OCI-LY3 (cell line): Measurements from ENCODE around the gene FNDC10.

Source experiments
- H2AFZ ChIP-seq: fragments of 200-600, 300-600 bp; shearing (Covaris generic); 2 replicates; pipeline ENCODE4 v1.6.0; 2014; ENCODE audit warnings: antibody characterized with exemption, low read depth, low read length
- H3K27ac ChIP-seq: fragments of 200-600, 300-600 bp; sonication (generic); 2 replicates; pipeline ENCODE4 v1.5.1; 2014; ENCODE audit warnings: mild to moderate bottlenecking, low read length, moderate library complexity, mixed read lengths
- H3K27me3 ChIP-seq: fragments of 200-600, 300-600 bp; sonication (generic); 2 replicates; pipeline ENCODE4 v1.6.1; 2014; ENCODE audit warnings: low read depth, low read length, mixed read lengths
- H3K36me3 ChIP-seq: fragments of 200-600, 300-600 bp; sonication (generic); replicated peaks from 2 replicates; pipeline ENCODE3; 2014; ENCODE audit warnings: low read depth, low read length, mixed read lengths
- H3K4me1 ChIP-seq: fragments of 300-600, 200-600 bp; sonication (generic); 2 replicates; pipeline ENCODE4 v1.6.1; 2014; ENCODE audit warnings: low read length, mixed read lengths
- H3K4me2 ChIP-seq: fragments of 200-600, 300-600 bp; sonication (generic); 2 replicates; pipeline ENCODE4 v1.6.1; 2014; ENCODE audit warnings: low read length, mixed read lengths
- H3K4me3 ChIP-seq: fragments of 300-600, 200-600 bp; sonication (generic); 2 replicates; pipeline ENCODE4 v1.5.1; 2014; ENCODE audit warnings: antibody characterized with exemption, mild to moderate bottlenecking, low read length, moderate library complexity
- H3K79me2 ChIP-seq: fragments of 300-600, 200-600 bp; shearing (Covaris generic); 2 replicates; pipeline ENCODE4 v1.6.1; 2014; ENCODE audit warnings: mild to moderate bottlenecking, low read length, mixed read lengths
- H3K9ac ChIP-seq: fragments of 300-600, 200-600 bp; shearing (Covaris generic); 2 replicates; pipeline ENCODE4 v1.6.0; 2014; ENCODE audit warnings: mild to moderate bottlenecking, low read length, moderate library complexity
- H3K9me3 ChIP-seq: fragments of 200-600, 300-600 bp; shearing (Covaris generic); 2 replicates; pipeline ENCODE4 v1.6.1; 2014; ENCODE audit warnings: low read length, mixed read lengths; ENCODE audit not compliant: insufficient read depth
- H4K20me1 ChIP-seq: fragments of 200-600, 300-600 bp; sonication (generic); 2 replicates; pipeline ENCODE4 v1.6.1; 2016; ENCODE audit warnings: low read length, mixed read lengths; ENCODE audit not compliant: insufficient read depth
- EZH2phosphoT487 ChIP-seq: fragments of 200-600 bp; shearing (Covaris generic); IDR thresholded peaks from 2 replicates; pipeline ENCODE4 v1.6.1; 2018; ENCODE audit warnings: antibody characterized with exemption, mixed run types, low read depth
- TF ChIP-seq, protein P1 (sequence below): fragments of 200-600, 300-600 bp; sonication (generic); IDR thresholded peaks from 2 replicates; pipeline ENCODE4 v1.5.1; 2014; ENCODE audit warnings: antibody characterized with exemption, low read length, low read depth

The FNDC10 gene

DNA sequence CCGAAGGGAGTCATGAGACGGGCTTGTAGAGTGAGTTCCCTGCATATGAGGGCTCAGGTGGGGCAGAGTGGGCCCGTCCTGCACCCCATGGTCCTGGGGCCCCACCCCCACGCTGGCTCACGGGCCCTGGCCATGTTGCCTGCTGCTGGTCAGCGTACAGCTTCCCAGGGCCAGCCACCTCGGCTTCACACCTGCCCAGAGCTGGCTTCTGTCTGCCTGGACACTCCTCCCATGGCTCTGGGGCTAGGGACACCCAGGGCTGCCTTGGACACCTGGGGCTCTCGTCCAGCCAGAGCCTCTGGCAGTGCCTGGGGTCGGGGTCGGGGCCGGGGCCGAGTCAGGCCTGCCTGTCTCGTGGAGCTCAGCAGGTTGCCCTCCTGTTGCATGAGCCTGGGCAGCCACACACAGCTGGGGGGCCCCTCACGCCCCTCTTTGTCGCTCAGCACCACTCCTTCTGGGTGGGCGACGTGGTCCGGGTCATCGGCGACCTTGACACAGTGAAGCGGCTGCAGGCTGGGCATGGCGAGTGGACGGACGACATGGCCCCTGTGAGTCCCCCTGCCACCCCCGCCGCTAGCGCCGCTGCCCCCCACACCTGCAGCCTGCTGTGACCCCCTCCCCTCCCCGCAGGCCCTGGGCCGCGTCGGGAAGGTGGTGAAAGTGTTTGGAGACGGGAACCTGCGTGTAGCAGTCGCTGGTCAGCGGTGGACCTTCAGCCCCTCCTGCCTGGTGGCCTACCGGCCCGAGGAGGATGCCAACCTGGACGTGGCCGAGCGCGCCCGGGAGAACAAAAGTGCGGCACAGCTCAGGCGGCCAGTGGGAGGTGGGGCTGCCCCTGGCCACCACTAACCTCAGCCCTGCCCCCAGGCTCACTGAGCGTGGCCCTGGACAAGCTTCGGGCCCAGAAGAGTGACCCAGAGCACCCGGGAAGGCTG is 26.5 kb upstream of the FNDC10 start:
- no peak overlapping the region for H3K4me2 ChIP-seq
- no peak overlapping the region for H3K4me3 ChIP-seq
- no peak overlapping the region for H3K9ac ChIP-seq
- H3K36me3 ChIP-seq = no peaks in the 10 kb centered on the region
- no peaks in the 10 kb centered on the region for H3K27me3 ChIP-seq
- H3K9me3 ChIP-seq = no peaks in the 10 kb centered on the region
- TF ChIP-seq EZH2phosphoT487 = no peak
- H4K20me1 ChIP-seq = no peaks in the 10 kb centered on the region
- H3K4me1 ChIP-seq = peaks cover 4% of the 10 kb centered on the region; the same call in 1 of the 2 replicates
- H3K79me2 ChIP-seq = no peaks in the 10 kb centered on the region
- H2AFZ ChIP-seq = no peak overlapping the region
- H3K27ac ChIP-seq = no peak overlapping the region

DNA sequence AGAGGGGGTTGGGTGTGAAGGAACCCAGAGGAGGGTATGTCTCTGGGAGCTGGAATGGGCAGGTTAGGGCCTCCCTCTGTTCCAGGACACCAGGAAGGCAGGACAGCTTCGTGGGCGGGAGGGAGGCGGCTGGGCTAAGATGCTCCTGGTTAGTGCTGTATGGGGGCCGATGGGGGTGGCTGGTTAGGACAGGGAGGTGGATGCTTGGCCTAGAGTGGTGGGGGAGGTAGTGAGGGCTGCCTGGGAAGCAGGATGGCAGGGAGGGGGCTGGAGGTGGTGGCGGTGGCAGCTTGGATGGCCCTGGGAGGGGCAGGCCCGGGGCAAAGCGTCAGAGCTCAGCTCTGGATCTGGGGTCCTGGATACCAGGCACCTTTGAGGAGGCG is 25.9 kb upstream of the FNDC10 start:
- Histone ChIP-seq H3K27me3 (no peaks in the 10 kb centered on the region), H2AFZ (no peak overlapping the region), H3K4me2 (no peak overlapping the region), H3K9me3 (no peaks in the 10 kb centered on the region), H3K9ac (no peak overlapping the region), H4K20me1 (no peaks in the 10 kb centered on the region), H3K4me3 (no peak overlapping the region), H3K36me3 (no peaks in the 10 kb centered on the region), H3K79me2 (no peaks in the 10 kb centered on the region), H3K27ac (no peak overlapping the region), H3K4me1 (peaks cover 4% of the 10 kb centered on the region; the same call in 1 of the 2 replicates)
- TF ChIP-seq, protein P1, sequence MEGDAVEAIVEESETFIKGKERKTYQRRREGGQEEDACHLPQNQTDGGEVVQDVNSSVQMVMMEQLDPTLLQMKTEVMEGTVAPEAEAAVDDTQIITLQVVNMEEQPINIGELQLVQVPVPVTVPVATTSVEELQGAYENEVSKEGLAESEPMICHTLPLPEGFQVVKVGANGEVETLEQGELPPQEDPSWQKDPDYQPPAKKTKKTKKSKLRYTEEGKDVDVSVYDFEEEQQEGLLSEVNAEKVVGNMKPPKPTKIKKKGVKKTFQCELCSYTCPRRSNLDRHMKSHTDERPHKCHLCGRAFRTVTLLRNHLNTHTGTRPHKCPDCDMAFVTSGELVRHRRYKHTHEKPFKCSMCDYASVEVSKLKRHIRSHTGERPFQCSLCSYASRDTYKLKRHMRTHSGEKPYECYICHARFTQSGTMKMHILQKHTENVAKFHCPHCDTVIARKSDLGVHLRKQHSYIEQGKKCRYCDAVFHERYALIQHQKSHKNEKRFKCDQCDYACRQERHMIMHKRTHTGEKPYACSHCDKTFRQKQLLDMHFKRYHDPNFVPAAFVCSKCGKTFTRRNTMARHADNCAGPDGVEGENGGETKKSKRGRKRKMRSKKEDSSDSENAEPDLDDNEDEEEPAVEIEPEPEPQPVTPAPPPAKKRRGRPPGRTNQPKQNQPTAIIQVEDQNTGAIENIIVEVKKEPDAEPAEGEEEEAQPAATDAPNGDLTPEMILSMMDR = no peak
- TF ChIP-seq EZH2phosphoT487 = no peak

DNA sequence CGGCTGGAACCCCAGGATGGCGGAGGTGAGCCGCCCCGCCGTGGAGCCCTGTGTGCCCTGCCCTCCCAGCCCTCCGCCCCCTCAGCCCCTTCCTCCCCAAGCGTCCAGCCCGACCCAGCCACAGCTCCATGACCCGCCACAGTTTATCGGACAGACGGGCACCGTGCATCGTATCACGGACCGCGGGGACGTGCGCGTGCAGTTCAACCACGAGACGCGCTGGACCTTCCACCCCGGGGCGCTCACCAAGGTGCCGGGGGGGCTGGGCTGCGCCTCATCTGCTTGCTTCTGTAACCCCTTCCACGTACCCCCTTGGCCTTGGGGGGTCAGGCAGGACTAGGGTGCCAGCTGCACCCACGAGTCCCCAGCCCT is 25.5 kb upstream of the FNDC10 start:
- H3K79me2 ChIP-seq = no peaks in the 10 kb centered on the region
- peaks cover under 1% of the 10 kb centered on the region; the same call in 1 of the 2 replicates for H3K4me1 ChIP-seq
- H2AFZ ChIP-seq = no peak overlapping the region
- H3K9me3 ChIP-seq = no peaks in the 10 kb centered on the region
- no peak overlapping the region for H3K4me3 ChIP-seq
- no peak overlapping the region for H3K9ac ChIP-seq
- H3K27me3 ChIP-seq = no peaks in the 10 kb centered on the region
- no peaks in the 10 kb centered on the region for H4K20me1 ChIP-seq
- H3K36me3 ChIP-seq = no peaks in the 10 kb centered on the region
- TF ChIP-seq EZH2phosphoT487 = no peak
- TF ChIP-seq, protein P1 = no peak
- no peak overlapping the region for H3K27ac ChIP-seq
- H3K4me2 ChIP-seq = no peak overlapping the region

DNA sequence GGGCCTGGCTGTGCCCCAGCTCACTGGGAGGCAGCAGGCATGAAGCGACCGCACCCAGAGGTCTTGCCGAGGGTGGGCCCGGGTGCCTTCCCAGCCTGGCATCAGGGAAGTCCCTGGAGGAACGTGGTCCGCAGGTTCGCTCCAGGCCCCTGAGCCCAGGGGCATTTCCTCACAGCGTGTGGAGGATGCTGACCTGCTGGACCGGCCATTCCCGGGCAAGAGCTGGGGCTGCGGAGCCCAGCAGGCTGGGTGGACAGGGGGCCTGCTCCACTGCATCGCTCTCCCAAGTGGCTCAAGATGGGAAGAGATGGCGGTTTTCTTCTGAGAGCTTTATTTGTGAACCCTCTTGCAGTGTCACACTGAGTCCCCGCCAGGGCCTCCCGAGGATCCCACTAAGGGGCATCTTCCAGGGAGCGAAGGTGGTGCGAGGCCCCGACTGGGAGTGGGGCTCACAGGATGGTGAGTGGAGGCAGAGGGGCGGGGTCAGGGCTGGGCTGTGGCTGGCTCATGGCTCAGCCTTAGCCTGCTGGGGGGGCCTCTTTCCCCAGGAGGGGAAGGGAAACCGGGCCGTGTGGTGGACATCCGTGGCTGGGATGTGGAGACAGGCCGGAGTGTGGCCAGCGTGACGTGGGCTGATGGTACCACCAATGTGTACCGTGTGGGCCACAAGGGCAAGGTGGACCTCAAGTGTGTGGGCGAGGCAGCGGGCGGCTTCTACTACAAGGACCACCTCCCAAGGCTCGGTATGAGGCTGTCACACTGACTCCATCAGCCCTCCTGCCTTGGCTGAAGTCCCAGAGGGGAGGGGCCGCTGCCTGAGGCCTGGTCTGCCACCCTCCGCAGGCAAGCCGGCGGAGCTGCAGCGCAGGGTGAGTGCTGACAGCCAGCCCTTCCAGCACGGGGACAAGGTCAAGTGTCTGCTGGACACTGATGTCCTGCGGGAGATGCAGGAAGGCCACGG is 24.8 kb upstream of the FNDC10 start:
- Histone ChIP-seq H3K9me3 (no peaks in the 10 kb centered on the region), H3K4me2 (no peak overlapping the region), H3K27ac (no peak overlapping the region), H3K36me3 (no peaks in the 10 kb centered on the region), H3K4me3 (no peak overlapping the region), H3K27me3 (no peaks in the 10 kb centered on the region), H3K9ac (no peak overlapping the region), H2AFZ (no peak overlapping the region), H3K79me2 (no peaks in the 10 kb centered on the region), H3K4me1 (no peaks in the 10 kb centered on the region), H4K20me1 (no peaks in the 10 kb centered on the region)
- TF ChIP-seq EZH2phosphoT487 = no peak
- TF ChIP-seq, protein P1 = no peak
